Measurements from ENCODE around the gene GSN. TPM values are rescaled to one million over a fixed set of nuclear protein-coding genes. Genes with fewer than 3 reads are reported as not detected.

GSN gene
- total RNA-seq, 4 donors from 2014 or later, result 364 to 571 (median 480) TPM

- Histone ChIP-seq H3K36me3 (peaks cover 0 to 86% (median 0%) of the 10 kb centered on the region in 3 donors), H3K4me3 (no peak overlapping the region), H3K27me3 (no peaks in the 10 kb centered on the region), H3K27ac (no peak overlapping the region), H3K9me3 (no peaks in the 10 kb centered on the region), H3K4me1 (peaks cover 0 to 14% (median 0%) of the 10 kb centered on the region in 4 donors)
- no peak for DNase-seq
- TF ChIP-seq, protein P1, sequence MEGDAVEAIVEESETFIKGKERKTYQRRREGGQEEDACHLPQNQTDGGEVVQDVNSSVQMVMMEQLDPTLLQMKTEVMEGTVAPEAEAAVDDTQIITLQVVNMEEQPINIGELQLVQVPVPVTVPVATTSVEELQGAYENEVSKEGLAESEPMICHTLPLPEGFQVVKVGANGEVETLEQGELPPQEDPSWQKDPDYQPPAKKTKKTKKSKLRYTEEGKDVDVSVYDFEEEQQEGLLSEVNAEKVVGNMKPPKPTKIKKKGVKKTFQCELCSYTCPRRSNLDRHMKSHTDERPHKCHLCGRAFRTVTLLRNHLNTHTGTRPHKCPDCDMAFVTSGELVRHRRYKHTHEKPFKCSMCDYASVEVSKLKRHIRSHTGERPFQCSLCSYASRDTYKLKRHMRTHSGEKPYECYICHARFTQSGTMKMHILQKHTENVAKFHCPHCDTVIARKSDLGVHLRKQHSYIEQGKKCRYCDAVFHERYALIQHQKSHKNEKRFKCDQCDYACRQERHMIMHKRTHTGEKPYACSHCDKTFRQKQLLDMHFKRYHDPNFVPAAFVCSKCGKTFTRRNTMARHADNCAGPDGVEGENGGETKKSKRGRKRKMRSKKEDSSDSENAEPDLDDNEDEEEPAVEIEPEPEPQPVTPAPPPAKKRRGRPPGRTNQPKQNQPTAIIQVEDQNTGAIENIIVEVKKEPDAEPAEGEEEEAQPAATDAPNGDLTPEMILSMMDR (IDR thresholded peaks at IDR 0.05), result no peak
- no peak for TF ChIP-seq POLR2A (IDR thresholded peaks at IDR 0.05)
These were observed 41.2 kb downstream of the GSN start for GRCh38 chr9:121309171-121309570.

DNA sequence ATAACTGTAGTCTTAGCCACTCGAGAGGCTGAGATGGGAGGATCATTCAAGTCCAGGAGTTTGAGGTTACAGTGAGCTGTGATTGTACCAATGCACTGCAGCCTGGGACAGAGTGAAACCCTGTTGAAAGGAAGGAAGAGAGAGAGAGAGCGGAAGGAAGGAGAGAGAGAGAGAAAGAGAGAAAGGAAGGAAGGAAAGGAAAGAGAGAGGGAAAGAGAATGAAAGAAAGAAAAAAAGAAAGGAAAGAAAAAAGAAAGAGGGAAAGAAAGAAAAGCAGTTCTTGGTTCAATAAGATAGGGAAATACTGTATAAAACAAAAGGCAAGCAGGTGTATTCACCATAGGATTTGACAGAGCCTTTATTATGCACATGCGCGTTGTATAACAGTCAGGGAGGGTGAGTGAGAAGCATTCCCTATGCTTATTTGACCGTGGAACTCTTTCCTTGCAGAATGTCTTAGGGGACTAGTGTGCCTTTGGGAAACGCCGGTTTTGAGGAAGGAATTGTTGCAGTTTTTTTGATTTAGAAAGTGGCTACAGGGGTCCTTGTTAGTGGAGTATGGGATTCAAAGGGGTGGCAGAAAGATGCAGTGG is 42.0 kb downstream of the GSN start:
- TF ChIP-seq POLR2A (IDR thresholded peaks at IDR 0.05), result no peak
- TF ChIP-seq, protein P1 (IDR thresholded peaks at IDR 0.05), result no peak
- DNase-seq, result no peak
- Histone ChIP-seq H3K27me3 (no peaks in the 10 kb centered on the region), H3K4me3 (no peak overlapping the region), H3K36me3 (peaks cover 0 to 87% (median 0%) of the 10 kb centered on the region in 3 donors), H3K27ac (no peak overlapping the region), H3K4me1 (peaks cover 0 to 7% (median 0%) of the 10 kb centered on the region in 4 donors), H3K9me3 (no peaks in the 10 kb centered on the region)

GRCh38 chr9:121310571-121310970 is 42.6 kb downstream of the GSN start:
- TF ChIP-seq, protein P1 (IDR thresholded peaks at IDR 0.05), result no peak
- TF ChIP-seq POLR2A (IDR thresholded peaks at IDR 0.05), result no peak
- Histone ChIP-seq H3K4me3 (no peak overlapping the region), H3K9me3 (no peaks in the 10 kb centered on the region), H3K27ac (no peak overlapping the region), H3K27me3 (no peaks in the 10 kb centered on the region), H3K36me3 (peaks cover 0 to 88% (median 0%) of the 10 kb centered on the region in 3 donors), H3K4me1 (peaks cover 0 to 1% (median 0%) of the 10 kb centered on the region in 4 donors)
- peak in 1 of 3 donors; percentile 24 for DNase-seq

GRCh38 chr9:121312169-121312568 is 44.2 kb downstream of the GSN start:
- TF ChIP-seq, protein P1 (IDR thresholded peaks at IDR 0.05), result no peak
- no peak for TF ChIP-seq POLR2A (IDR thresholded peaks at IDR 0.05)
- DNase-seq, result peak in 1 of 3 donors; percentile 43

GRCh38 chr9:121313458-121314152 is 45.6 kb downstream of the GSN start:
- no peak overlapping the region for H3K27ac ChIP-seq
- no peaks in the 10 kb centered on the region for H3K9me3 ChIP-seq
- TF ChIP-seq, protein P1 (IDR thresholded peaks at IDR 0.05), result no peak
- no peak for TF ChIP-seq POLR2A (IDR thresholded peaks at IDR 0.05)
- H3K36me3 ChIP-seq, result peaks cover 0 to 87% (median 0%) of the 10 kb centered on the region in 3 donors
- H3K4me3 ChIP-seq, result no peak overlapping the region
- peak in 1 of 3 donors; percentile 40 for DNase-seq
- H3K27me3 ChIP-seq, result no peaks in the 10 kb centered on the region
- H3K4me1 ChIP-seq, result peaks cover 0 to 11% (median 0%) of the 10 kb centered on the region in 4 donors

More at GRCh38 chr9:121312169-121312568, 44.2 kb downstream of the GSN start:
- no peak overlapping the region for H3K4me3 ChIP-seq
- no peak overlapping the region for H3K27ac ChIP-seq
- H3K9me3 ChIP-seq, result no peaks in the 10 kb centered on the region
- H3K27me3 ChIP-seq, result no peaks in the 10 kb centered on the region
- peaks cover 0 to 4% (median 0%) of the 10 kb centered on the region in 4 donors for H3K4me1 ChIP-seq
- H3K36me3 ChIP-seq, result peaks cover 0 to 88% (median 0%) of the 10 kb centered on the region in 3 donors

Measured in Peyer's patch (tissue), 4 donors.